ENCODE measurements around the gene LDHD.

GRCh38 chr16:75063549-75064088 lies 53.0 kb downstream of the LDHD start:
- 0 out of 6 replicates have a peak, but pooled peaks of 1 of the 3 experiments have one; percentile 18 for TF ChIP-seq CTCF (IDR thresholded peaks at IDR 0.05 in 2 of 3, conservative IDR thresholded peaks at IDR 0.05 in 1 of 3; ENCODE audit: insufficient read depth in 2 of 3, low read depth in 1 of 3, low read length in 3 of 3)
- TF ChIP-seq CBX8 (IDR thresholded peaks at IDR 0.05; ENCODE audit: borderline replicate concordance, extremely low read depth, low read depth, low read length, poor library complexity, severe bottlenecking): no peak
- TF ChIP-seq PRPF4 (IDR thresholded peaks at IDR 0.05; ENCODE audit: insufficient read depth, low read depth, low read length, poor library complexity, severe bottlenecking): no peak
- no peak for TF ChIP-seq TAF1 (IDR thresholded peaks at IDR 0.05; ENCODE audit: control insufficient read depth, extremely low read depth, insufficient read depth, low read length, severe bottlenecking)
- TF ChIP-seq ARID3A (IDR thresholded peaks at IDR 0.05; ENCODE audit: borderline replicate concordance, low read depth, low read length): no peak
- TF ChIP-seq BCOR (IDR thresholded peaks at IDR 0.05): no peak
